GM12878 (cell line): Measurements from ENCODE around the gene CAMK2G. TPM values are rescaled to one million over a fixed set of nuclear protein-coding genes. Genes with fewer than 3 reads are reported as not detected.

Experiments
- ATF2 ChIP-seq: IDR thresholded peaks from 2 replicates; pipeline ENCODE4 v1.6.1; 2012; ENCODE audit warnings: low read length, inconsistent platforms
- CHD2 ChIP-seq: IDR thresholded peaks from 2 replicates; pipeline ENCODE4 v1.6.1; 2011; ENCODE audit warnings: low read depth, low read length, improper control_type of control experiment, borderline replicate concordance
- ESRRA ChIP-seq: IDR thresholded peaks from 2 replicates; pipeline ENCODE4 v1.6.1; 2012; ENCODE audit warnings: mild to moderate bottlenecking, low read length, improper control_type of control experiment
- HDGF ChIP-seq: fragments of 450-650 bp; IDR thresholded peaks from 2 replicates; pipeline ENCODE4 v1.6.1; 2016; ENCODE audit warnings: antibody characterized with exemption
- HSF1 ChIP-seq: fragments of 150-350 bp; IDR thresholded peaks from 2 replicates; pipeline ENCODE4 v1.6.1; 2014; ENCODE audit warnings: mild to moderate bottlenecking, low read depth, low read length
- JUNB ChIP-seq: IDR thresholded peaks from 2 replicates; pipeline ENCODE4 v1.6.1; 2016; ENCODE audit warnings: antibody characterized with exemption, mild to moderate bottlenecking
- PBX3 ChIP-seq: IDR thresholded peaks from 2 replicates; pipeline ENCODE4 v1.6.1; 2011; ENCODE audit warnings: mild to moderate bottlenecking, low read depth, low read length, moderate library complexity; ENCODE audit not compliant: insufficient replicate concordance
- PML ChIP-seq: IDR thresholded peaks from 2 replicates; pipeline ENCODE4 v1.6.1; 2012; ENCODE audit warnings: low read length, inconsistent platforms
- RELA ChIP-seq: fragments of 450-650 bp; IDR thresholded peaks from 2 replicates; pipeline ENCODE4 v1.8.0; 2014; ENCODE audit warnings: borderline replicate concordance; ENCODE audit not compliant: partially characterized antibody
- REST ChIP-seq: IDR thresholded peaks from 2 replicates; pipeline ENCODE4 v1.6.1; 2012; ENCODE audit warnings: mild to moderate bottlenecking, low read depth, low read length
- SMAD5 ChIP-seq: IDR thresholded peaks from 2 replicates; pipeline ENCODE4 v1.6.1; 2016; ENCODE audit warnings: antibody characterized with exemption, low read depth
- SPI1 ChIP-seq: IDR thresholded peaks from 2 replicates; pipeline ENCODE4 v1.6.1; 2011; ENCODE audit warnings: low read depth, mild to moderate bottlenecking, low read length, moderate library complexity, borderline replicate concordance; ENCODE audit not compliant: insufficient read depth
- SREBF2 ChIP-seq: IDR thresholded peaks from 2 replicates; pipeline ENCODE4 v1.6.1; 2012; ENCODE audit warnings: mild to moderate bottlenecking, low read length
- TAF1 ChIP-seq: IDR thresholded peaks from 2 replicates; pipeline ENCODE4 v1.6.1; 2011; ENCODE audit warnings: mild to moderate bottlenecking, low read depth, low read length, borderline replicate concordance
- TCF3 ChIP-seq: IDR thresholded peaks from 2 replicates; pipeline ENCODE4 v1.6.1; 2012; ENCODE audit warnings: low read depth, mild to moderate bottlenecking, low read length, borderline replicate concordance; ENCODE audit not compliant: insufficient read depth
- YY1 ChIP-seq: IDR thresholded peaks from 2 replicates; pipeline ENCODE4 v1.6.1; 2011; ENCODE audit warnings: low read depth, mild to moderate bottlenecking, low read length
- ZBTB40 ChIP-seq: fragments of 450-650 bp; IDR thresholded peaks from 2 replicates; pipeline ENCODE4 v1.6.1; 2016; ENCODE audit warnings: mild to moderate bottlenecking, moderate library complexity, borderline replicate concordance
- ZNF24 ChIP-seq: fragments of 450-650 bp; IDR thresholded peaks from 2 replicates; pipeline ENCODE4 v1.6.1; 2017; ENCODE audit warnings: antibody characterized with exemption, mild to moderate bottlenecking
- polyA plus RNA-seq, 11 experiments: library from polyadenylated mRNA; depleted of rRNA in 4 of 11; unstranded in 6 of 11; stranded (reverse) in 5 of 11; fragments of >200 nt; fragmentation: Nextera tagmentation in 4 of 11; fragmentation: Illumina TruSeq in 1 of 11; extraction: Ambion mirVana in 4 of 11; extraction: Trizol in 1 of 11; gene quantifications; 1 replicate in 1 of 11; 2 replicates in 10 of 11; pipeline versions ENCODE4 v1.2.1 to v1.2.3, GENCODE V29; 2011 to 2016; ENCODE audit warnings: inconsistent platforms in 2 of 11, missing spikeins in 2 of 11, low read depth in 1 of 11
- total RNA-seq, 4 experiments: library from RNA; depleted of rRNA in 3 of 4; stranded (reverse); fragments of >200 nt in 3 of 4; fragmentation: Illumina TruSeq in 1 of 4; extraction: Trizol in 1 of 4; gene quantifications; 2 replicates each; pipeline versions ENCODE4 v1.2.1 to v1.2.3, GENCODE V29; 2013 to 2021

CAMK2G gene
- total and polyA plus RNA-seq, 10 of the 15 experiments (the other 5 are each of a cell fraction or from before 2014, with no cell fraction given), result 5.5 to 24.3 (median 16.9) TPM

GRCh38 chr10:73803680-73804286 lies 70.6 kb downstream of the CAMK2G start (continued):
- TF ChIP-seq SMAD5, result peak; percentile 27; the same call in 1 of the 2 replicates
- TF ChIP-seq HDGF, result peak; percentile 60; the same call in 1 of the 2 replicates
- TF ChIP-seq ZBTB40, result no peak
- no peak for TF ChIP-seq PBX3
- TF ChIP-seq CHD2, result 0 out of 2 replicates have a peak, but pooled peaks have one; percentile 51
- no peak for TF ChIP-seq ESRRA
- peak; percentile 52; the same call in 1 of the 2 replicates for TF ChIP-seq ATF2
- peak; percentile 55 for TF ChIP-seq RELA
- TF ChIP-seq YY1, result peak; percentile 92
- TF ChIP-seq HSF1, result no peak
- TF ChIP-seq SREBF2, result no peak
- TF ChIP-seq PML, result no peak
- 0 out of 2 replicates have a peak, but pooled peaks have one; percentile 37 for TF ChIP-seq TAF1
- no peak for TF ChIP-seq REST
- TF ChIP-seq ZNF24, result peak; percentile 5; the same call in 1 of the 2 replicates
- no peak for TF ChIP-seq JUNB
- TF ChIP-seq TCF3, result no peak
- peak; percentile 82 for TF ChIP-seq SPI1
